Peyer's patch (tissue), 4 donors: ENCODE results near the gene ZFPM1. TPM values are rescaled to one million over a fixed set of nuclear protein-coding genes. Genes with fewer than 3 reads are reported as not detected.

Source experiments
- DNase-seq, 3 donors: peaks; one replicate each; pipeline ENCODE4 v3.0.0-alpha.2; 2017 to 2019
- H3K27ac ChIP-seq, 4 donors: fragments of 200-600 bp; sonication (generic); one replicate each; pipeline ENCODE4 v1.5.1; 2016 to 2019
- H3K27me3 ChIP-seq, 2 donors: fragments of 200-600 bp; sonication (generic); one replicate each; pipeline ENCODE4 v1.5.1; 2019
- H3K36me3 ChIP-seq, 3 donors: fragments of 200-600 bp; sonication (generic); one replicate each; pipeline ENCODE4 v1.5.1; 2016 to 2019
- H3K4me1 ChIP-seq, 4 donors: fragments of 200-600 bp; sonication (generic); one replicate each; pipeline ENCODE4 v1.5.1; 2016 to 2019
- H3K4me3 ChIP-seq, 4 donors: fragments of 200-600 bp; sonication (generic); 1 replicate in 3 of 4; 2 replicates in 1 of 4; pipeline ENCODE4 v1.5.1; 2016 to 2019; ENCODE audit warnings: mild to moderate bottlenecking in 1 of 4
- H3K9me3 ChIP-seq, 4 donors: fragments of 200-600 bp; sonication (generic); one replicate each; pipeline ENCODE4 v1.5.1; 2016 to 2019; ENCODE audit warnings: mild to moderate bottlenecking in 1 of 4
- POLR2A ChIP-seq, 2 donors: fragments of 450-650 bp; IDR thresholded peaks; one replicate each; pipeline ENCODE4 v1.5.1; 2017; ENCODE audit warnings: antibody characterized with exemption in 2 of 2, mild to moderate bottlenecking in 2 of 2, moderate library complexity in 2 of 2
- total RNA-seq, 4 donors: library from RNA; depleted of rRNA; stranded (reverse); fragments of >200 nt; gene quantifications; one replicate each; pipeline ENCODE4 v1.1.0, GENCODE V29; 2016
- TF ChIP-seq, protein P1 (sequence below), 6 experiments: fragments of 450-650 bp in 4 of 6; fragments of 200-600 bp in 2 of 6; sonication (generic) in 1 of 6; IDR thresholded peaks; one replicate each; pipeline ENCODE4 v1.5.1; 2017 to 2019; ENCODE audit warnings: antibody characterized with exemption in 6 of 6, mild to moderate bottlenecking in 3 of 6, moderate library complexity in 1 of 6

Gene ZFPM1
- total RNA-seq, 4 donors from 2014 or later: 3.0 to 7.9 (median 4.9) TPM

DNA sequence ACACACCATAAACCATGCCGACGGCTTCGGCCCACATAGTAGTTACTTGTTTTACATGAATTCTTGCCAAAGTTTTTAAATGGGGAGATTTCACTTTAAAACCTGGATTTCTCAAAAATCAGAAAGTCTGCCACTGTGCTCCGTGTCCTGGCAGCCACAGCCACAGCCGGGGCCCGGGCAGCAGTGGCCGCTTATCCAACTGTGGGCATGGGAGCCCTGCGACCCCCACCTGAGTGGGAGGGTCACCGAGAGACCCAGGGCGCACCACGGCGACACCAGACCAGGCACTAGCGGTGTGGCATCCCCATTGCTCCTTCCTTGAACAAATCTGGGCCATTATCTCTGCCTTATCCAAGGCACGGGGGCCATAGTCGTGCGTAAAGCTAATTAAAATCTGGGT is 40.3 kb upstream of the ZFPM1 start:
- no peak for DNase-seq
- Histone ChIP-seq H3K9me3 (no peaks in the 10 kb centered on the region), H3K27ac (no peak overlapping the region), H3K4me3 (no peak overlapping the region), H3K36me3 (no peaks in the 10 kb centered on the region), H3K4me1 (no peaks in the 10 kb centered on the region), H3K27me3 (no peaks in the 10 kb centered on the region)
- TF ChIP-seq, protein P1, sequence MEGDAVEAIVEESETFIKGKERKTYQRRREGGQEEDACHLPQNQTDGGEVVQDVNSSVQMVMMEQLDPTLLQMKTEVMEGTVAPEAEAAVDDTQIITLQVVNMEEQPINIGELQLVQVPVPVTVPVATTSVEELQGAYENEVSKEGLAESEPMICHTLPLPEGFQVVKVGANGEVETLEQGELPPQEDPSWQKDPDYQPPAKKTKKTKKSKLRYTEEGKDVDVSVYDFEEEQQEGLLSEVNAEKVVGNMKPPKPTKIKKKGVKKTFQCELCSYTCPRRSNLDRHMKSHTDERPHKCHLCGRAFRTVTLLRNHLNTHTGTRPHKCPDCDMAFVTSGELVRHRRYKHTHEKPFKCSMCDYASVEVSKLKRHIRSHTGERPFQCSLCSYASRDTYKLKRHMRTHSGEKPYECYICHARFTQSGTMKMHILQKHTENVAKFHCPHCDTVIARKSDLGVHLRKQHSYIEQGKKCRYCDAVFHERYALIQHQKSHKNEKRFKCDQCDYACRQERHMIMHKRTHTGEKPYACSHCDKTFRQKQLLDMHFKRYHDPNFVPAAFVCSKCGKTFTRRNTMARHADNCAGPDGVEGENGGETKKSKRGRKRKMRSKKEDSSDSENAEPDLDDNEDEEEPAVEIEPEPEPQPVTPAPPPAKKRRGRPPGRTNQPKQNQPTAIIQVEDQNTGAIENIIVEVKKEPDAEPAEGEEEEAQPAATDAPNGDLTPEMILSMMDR (IDR thresholded peaks at IDR 0.05): no peak
- TF ChIP-seq POLR2A (IDR thresholded peaks at IDR 0.05): no peak

DNA sequence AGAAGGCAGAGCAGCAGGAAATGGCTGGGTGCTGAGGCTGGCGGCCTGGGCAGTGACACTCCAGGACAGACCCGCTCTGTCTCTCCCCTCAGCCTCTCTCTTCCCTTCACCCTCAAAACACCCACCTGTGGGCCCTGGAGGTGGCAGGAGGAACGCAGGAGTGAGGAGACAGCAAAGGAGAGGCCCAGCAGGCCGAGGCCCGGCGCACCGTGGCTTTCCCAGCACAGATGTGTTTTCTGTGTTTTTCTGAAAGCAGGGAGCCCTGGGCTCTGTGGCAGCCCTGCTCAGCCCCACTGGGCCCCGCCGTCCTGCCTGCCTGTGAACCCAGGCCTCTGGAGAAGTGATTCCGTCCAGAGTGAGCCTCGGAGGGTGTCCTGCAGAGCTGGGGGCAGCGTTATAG is 39.8 kb upstream of the ZFPM1 start:
- H3K27ac ChIP-seq: no peak overlapping the region
- no peak overlapping the region for H3K4me3 ChIP-seq
- H3K36me3 ChIP-seq: no peaks in the 10 kb centered on the region
- no peaks in the 10 kb centered on the region for H3K27me3 ChIP-seq
- H3K4me1 ChIP-seq: no peaks in the 10 kb centered on the region
- DNase-seq: no peak
- no peaks in the 10 kb centered on the region for H3K9me3 ChIP-seq
- TF ChIP-seq POLR2A (IDR thresholded peaks at IDR 0.05): no peak
- TF ChIP-seq, protein P1 (IDR thresholded peaks at IDR 0.05): no peak

- H3K36me3 ChIP-seq: no peaks in the 10 kb centered on the region
- no peaks in the 10 kb centered on the region for H3K4me1 ChIP-seq
- no peak overlapping the region for H3K27ac ChIP-seq
- no peak for DNase-seq
- no peaks in the 10 kb centered on the region for H3K9me3 ChIP-seq
- no peak overlapping the region for H3K4me3 ChIP-seq
- no peaks in the 10 kb centered on the region for H3K27me3 ChIP-seq
- TF ChIP-seq, protein P1 (IDR thresholded peaks at IDR 0.05): no peak
- no peak for TF ChIP-seq POLR2A (IDR thresholded peaks at IDR 0.05)
Measured at GRCh38 chr16:88413631-88414030, 39.4 kb upstream of the ZFPM1 start.

- Histone ChIP-seq H3K27me3 (no peaks in the 10 kb centered on the region), H3K9me3 (no peaks in the 10 kb centered on the region), H3K36me3 (no peaks in the 10 kb centered on the region), H3K27ac (no peak overlapping the region), H3K4me3 (no peak overlapping the region), H3K4me1 (no peaks in the 10 kb centered on the region)
- TF ChIP-seq, protein P1 (IDR thresholded peaks at IDR 0.05): no peak
- no peak for DNase-seq
Measured at GRCh38 chr16:88414521-88415380, 38.3 kb upstream of the ZFPM1 start.

DNA sequence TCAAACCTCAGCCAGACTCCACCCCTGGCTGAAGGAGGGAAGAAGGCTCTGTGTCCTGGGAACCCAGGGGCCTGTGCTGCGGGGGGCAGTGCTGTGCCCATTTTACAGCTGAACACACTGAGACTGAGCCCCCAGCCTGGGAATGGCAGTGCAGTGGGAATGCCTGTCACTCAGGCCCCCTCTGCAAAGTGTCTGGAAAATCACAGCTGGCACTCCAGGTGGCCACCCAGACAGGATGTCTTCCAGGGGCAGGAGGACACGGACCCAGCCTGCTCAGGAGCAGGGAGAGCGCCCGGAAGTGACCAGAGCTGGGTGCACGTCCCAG is 37.7 kb upstream of the ZFPM1 start:
- no peak for DNase-seq
- Histone ChIP-seq H3K9me3 (no peaks in the 10 kb centered on the region), H3K27me3 (no peaks in the 10 kb centered on the region), H3K27ac (no peak overlapping the region), H3K4me3 (no peak overlapping the region), H3K4me1 (no peaks in the 10 kb centered on the region), H3K36me3 (no peaks in the 10 kb centered on the region)
- TF ChIP-seq, protein P1 (IDR thresholded peaks at IDR 0.05): no peak
- no peak for TF ChIP-seq POLR2A (IDR thresholded peaks at IDR 0.05)
